NT2/D1 (cell line): ENCODE data around the gene SLC6A11.

ENCODE experiments used
- DNase-seq: peaks from one replicate; pipeline ENCODE4 v3.0.0-alpha.2; 2011; ENCODE audit warnings: low read depth, low spot score
- H3K27me3 ChIP-seq: 2 replicates; pipeline ENCODE4 v1.6.0; 2011; ENCODE audit warnings: mild to moderate bottlenecking; ENCODE audit not compliant: insufficient read length, insufficient read depth
- H3K36me3 ChIP-seq: 2 replicates; pipeline ENCODE4 v1.6.1; 2011; ENCODE audit warnings: mild to moderate bottlenecking, low read length, mixed read lengths; ENCODE audit not compliant: insufficient read depth, insufficient read length
- H3K4me1 ChIP-seq: 2 replicates; pipeline ENCODE4 v1.5.1; 2011; ENCODE audit not compliant: insufficient read depth, insufficient read length
- H3K4me3 ChIP-seq: 2 replicates; pipeline ENCODE4 v1.5.1; 2011; ENCODE audit warnings: low read depth; ENCODE audit not compliant: insufficient read length
- H3K9ac ChIP-seq: 2 replicates; pipeline ENCODE4 v1.6.0; 2011; ENCODE audit warnings: low read depth; ENCODE audit not compliant: insufficient read length
- H3K9me3 ChIP-seq: 2 replicates; pipeline ENCODE4 v1.5.1; 2011; ENCODE audit warnings: mild to moderate bottlenecking, low read length; ENCODE audit not compliant: insufficient read depth
- SUZ12 ChIP-seq: IDR thresholded peaks from 2 replicates; pipeline ENCODE4 v1.6.1; 2011; ENCODE audit not compliant: insufficient read length, insufficient read depth; ENCODE audit errors: extremely low read depth
- YY1 ChIP-seq: IDR thresholded peaks from 2 replicates; pipeline ENCODE4 v1.6.1; 2011; ENCODE audit not compliant: insufficient read length, insufficient read depth
- ZNF274 ChIP-seq: IDR thresholded peaks from 2 replicates; pipeline ENCODE4 v1.6.1; 2011; ENCODE audit warnings: mild to moderate bottlenecking, low read depth, low read length

The SLC6A11 gene

DNA sequence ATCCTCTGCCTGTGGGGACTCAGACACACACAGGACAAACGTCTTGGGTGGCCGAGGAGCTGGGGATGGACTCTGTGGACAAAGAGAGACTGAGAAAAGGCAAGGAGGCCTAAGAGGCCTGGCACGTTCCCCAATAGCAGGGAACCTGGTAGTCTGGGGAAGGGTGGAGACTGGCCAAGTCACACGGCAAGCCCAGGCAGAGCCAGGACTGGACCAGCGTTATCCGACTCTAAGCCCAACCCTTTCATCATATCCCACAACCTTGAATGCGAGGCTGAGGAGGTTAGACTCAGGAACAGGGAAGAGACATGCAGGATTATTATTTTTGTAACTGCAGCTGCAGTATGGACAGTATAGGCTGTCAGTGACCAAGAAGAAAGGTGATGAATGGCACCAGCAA, 53.4 kb downstream of the SLC6A11 start:
- no peak overlapping the region for H3K9ac ChIP-seq
- TF ChIP-seq SUZ12, result no peak
- no peak for TF ChIP-seq ZNF274
- TF ChIP-seq YY1, result no peak
- H3K4me1 ChIP-seq, result no peaks in the 10 kb centered on the region
- no peak overlapping the region for H3K4me3 ChIP-seq
- no peak for DNase-seq
- H3K9me3 ChIP-seq, result no peaks in the 10 kb centered on the region
- H3K27me3 ChIP-seq, result peaks cover 3% of the 10 kb centered on the region
- H3K36me3 ChIP-seq, result no peaks in the 10 kb centered on the region

DNA sequence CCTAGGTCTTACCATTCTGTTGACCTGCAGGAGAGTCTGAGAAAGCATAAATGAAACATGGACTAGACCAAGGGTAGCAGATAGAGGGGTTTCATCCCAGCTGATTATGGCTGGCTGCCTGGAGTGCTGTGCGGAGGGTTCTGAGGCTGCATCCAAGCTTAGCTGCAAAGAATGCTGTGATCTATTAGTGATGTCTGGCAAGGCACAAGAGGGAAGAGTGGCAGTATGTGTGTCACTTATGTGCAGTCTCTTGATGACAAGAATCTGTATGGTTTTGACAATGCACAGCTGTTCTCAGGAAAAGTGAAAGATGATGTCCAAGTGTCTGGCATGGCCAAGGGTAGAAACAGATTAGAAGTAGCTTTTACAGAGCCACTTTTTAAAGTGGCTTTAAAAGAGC, 54.3 kb downstream of the SLC6A11 start:
- no peak for DNase-seq
- Histone ChIP-seq H3K36me3 (no peaks in the 10 kb centered on the region), H3K4me3 (no peak overlapping the region), H3K9me3 (no peaks in the 10 kb centered on the region), H3K4me1 (no peaks in the 10 kb centered on the region), H3K27me3 (peaks cover 3% of the 10 kb centered on the region), H3K9ac (no peak overlapping the region)
- TF ChIP-seq SUZ12 (no peak), YY1 (no peak), ZNF274 (no peak)

GRCh38 chr3:10873415-10873814, 57.4 kb downstream of the SLC6A11 start:
- H3K4me1 ChIP-seq, result no peaks in the 10 kb centered on the region
- H3K9me3 ChIP-seq, result no peaks in the 10 kb centered on the region
- TF ChIP-seq SUZ12 (no peak), ZNF274 (no peak), YY1 (no peak)
- peaks cover 3% of the 10 kb centered on the region for H3K27me3 ChIP-seq
- H3K4me3 ChIP-seq, result no peak overlapping the region
- H3K36me3 ChIP-seq, result no peaks in the 10 kb centered on the region
- H3K9ac ChIP-seq, result no peak overlapping the region
- DNase-seq, result no peak

GRCh38 chr3:10875914-10876313, 59.9 kb downstream of the SLC6A11 start:
- H3K9me3 ChIP-seq, result no peaks in the 10 kb centered on the region
- no peaks in the 10 kb centered on the region for H3K27me3 ChIP-seq
- DNase-seq, result no peak
- H3K9ac ChIP-seq, result no peak overlapping the region
- H3K4me1 ChIP-seq, result no peaks in the 10 kb centered on the region
- H3K36me3 ChIP-seq, result no peaks in the 10 kb centered on the region
- no peak overlapping the region for H3K4me3 ChIP-seq
- no peak for TF ChIP-seq SUZ12
- no peak for TF ChIP-seq YY1
- TF ChIP-seq ZNF274, result no peak

DNA sequence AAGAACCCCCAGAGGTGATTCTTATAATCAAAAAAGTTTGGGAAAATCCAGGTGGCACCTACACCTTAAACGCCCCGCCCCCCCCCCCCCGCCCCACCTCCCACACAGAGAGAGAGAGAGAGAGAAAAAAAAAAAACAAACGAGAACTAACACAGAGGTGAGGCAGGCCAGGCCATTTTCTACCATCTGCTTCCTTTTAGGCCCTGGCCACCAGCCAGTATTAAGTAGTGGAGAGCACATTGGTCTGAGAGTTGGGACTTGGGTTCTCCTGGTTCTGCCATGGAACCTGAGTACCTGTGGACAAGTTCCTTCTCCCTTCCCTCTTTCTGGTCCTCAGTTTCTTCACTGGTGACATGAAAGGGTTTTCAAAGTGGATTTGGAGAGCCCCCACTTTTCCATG, 60.6 kb downstream of the SLC6A11 start:
- Histone ChIP-seq H3K4me1 (no peaks in the 10 kb centered on the region), H3K9me3 (no peaks in the 10 kb centered on the region), H3K27me3 (no peaks in the 10 kb centered on the region), H3K4me3 (no peak overlapping the region), H3K36me3 (no peaks in the 10 kb centered on the region), H3K9ac (no peak overlapping the region)
- DNase-seq, result no peak
- TF ChIP-seq YY1, result no peak
- TF ChIP-seq SUZ12, result no peak
- TF ChIP-seq ZNF274, result no peak

DNA sequence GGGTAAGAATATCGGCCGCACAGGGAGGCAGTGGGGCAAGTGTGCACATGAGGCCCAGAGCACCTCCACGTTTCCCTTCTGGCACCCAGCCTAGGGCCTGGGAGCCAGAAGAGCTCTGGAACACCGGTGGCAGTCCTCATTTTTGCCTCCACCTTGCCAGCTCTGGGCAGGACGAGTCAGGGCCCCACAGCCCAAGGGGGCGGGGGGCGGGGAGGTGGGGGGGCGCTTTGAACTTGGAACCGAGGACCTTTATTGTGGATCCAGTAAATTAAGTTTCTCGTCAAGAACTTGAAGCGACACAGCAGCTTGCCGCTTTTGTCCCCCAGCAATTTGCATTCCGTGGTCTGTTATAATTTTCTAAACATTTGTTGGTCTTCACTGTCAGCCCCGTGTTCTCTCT, 66.8 kb downstream of the SLC6A11 start:
- no peak for TF ChIP-seq ZNF274
- TF ChIP-seq YY1, result no peak
- TF ChIP-seq SUZ12, result no peak
- no peaks in the 10 kb centered on the region for H3K9me3 ChIP-seq
- H3K36me3 ChIP-seq, result no peaks in the 10 kb centered on the region
- no peaks in the 10 kb centered on the region for H3K27me3 ChIP-seq
- H3K4me3 ChIP-seq, result no peak overlapping the region
- no peak overlapping the region for H3K9ac ChIP-seq
- no peaks in the 10 kb centered on the region for H3K4me1 ChIP-seq
- no peak for DNase-seq

- H3K4me1 ChIP-seq, result no peaks in the 10 kb centered on the region
- DNase-seq, result peak; percentile 9
- H3K4me3 ChIP-seq, result no peak overlapping the region
- TF ChIP-seq YY1, result no peak
- TF ChIP-seq ZNF274, result no peak
- no peak for TF ChIP-seq SUZ12
- no peaks in the 10 kb centered on the region for H3K9me3 ChIP-seq
- no peaks in the 10 kb centered on the region for H3K27me3 ChIP-seq
- no peak overlapping the region for H3K9ac ChIP-seq
- H3K36me3 ChIP-seq, result no peaks in the 10 kb centered on the region
These were observed 67.6 kb downstream of the SLC6A11 start for GRCh38 chr3:10883478-10884234.
